GM21619 (cell line): Measurements from ENCODE around the gene EFNB3.

ENCODE experiments used
- ATAC-seq: cut with Tn5 transposase; IDR thresholded peaks from one replicate; pipeline ENCODE4 v1.9.1; 2021; ENCODE audit not compliant: unreplicated experiment

Gene EFNB3

GRCh38 chr17:7716901-7717755 lies 12.1 kb downstream of the EFNB3 start, which contains the start of gene DNAH2:
Gene DNAH2 (plus strand): TSS chr17:7717744. CDS start chr17:7719735, 1,991 bp downstream.
- ATAC-seq: no peak

- no peak for ATAC-seq
These were observed 12.9 kb downstream of the EFNB3 start for GRCh38 chr17:7717756-7718350.

- no peak for ATAC-seq
These were observed 14.7 kb downstream of the EFNB3 start for GRCh38 chr17:7719661-7720060.

- no peak for ATAC-seq
These were observed 15.1 kb downstream of the EFNB3 start for GRCh38 chr17:7720125-7720524.

GRCh38 chr17:7721612-7722011 lies 16.6 kb downstream of the EFNB3 start:
- no peak for ATAC-seq

GRCh38 chr17:7727886-7728285 lies 22.9 kb downstream of the EFNB3 start:
- ATAC-seq: no peak

GRCh38 chr17:7729816-7730215 lies 24.8 kb downstream of the EFNB3 start:
- no peak for ATAC-seq

- no peak for ATAC-seq
These were observed 28.1 kb downstream of the EFNB3 start for GRCh38 chr17:7732981-7733539.

GRCh38 chr17:7737601-7738000 lies 32.6 kb downstream of the EFNB3 start:
- ATAC-seq: no peak

- no peak for ATAC-seq
These were observed 34.7 kb downstream of the EFNB3 start for GRCh38 chr17:7739746-7740145.

- no peak for ATAC-seq
These were observed 35.5 kb downstream of the EFNB3 start for GRCh38 chr17:7740481-7741001.

GRCh38 chr17:7742729-7743128 lies 37.7 kb downstream of the EFNB3 start:
- ATAC-seq: no peak

GRCh38 chr17:7744416-7744815 lies 39.4 kb downstream of the EFNB3 start:
- ATAC-seq: no peak

GRCh38 chr17:7745748-7746470 lies 40.9 kb downstream of the EFNB3 start:
- ATAC-seq: no peak

- ATAC-seq: no peak
These were observed 42.7 kb downstream of the EFNB3 start for GRCh38 chr17:7747635-7748071.

- ATAC-seq: no peak
These were observed 43.2 kb downstream of the EFNB3 start for GRCh38 chr17:7748076-7748775.

- ATAC-seq: no peak
These were observed 45.4 kb downstream of the EFNB3 start for GRCh38 chr17:7750321-7750821.

- no peak for ATAC-seq
These were observed 49.7 kb downstream of the EFNB3 start for GRCh38 chr17:7754656-7755055.

- ATAC-seq: no peak
These were observed 50.3 kb downstream of the EFNB3 start for GRCh38 chr17:7755095-7755890.

GRCh38 chr17:7756968-7757367 lies 52.0 kb downstream of the EFNB3 start:
- no peak for ATAC-seq
